Measurements from ENCODE around the gene COL24A1.

DNA sequence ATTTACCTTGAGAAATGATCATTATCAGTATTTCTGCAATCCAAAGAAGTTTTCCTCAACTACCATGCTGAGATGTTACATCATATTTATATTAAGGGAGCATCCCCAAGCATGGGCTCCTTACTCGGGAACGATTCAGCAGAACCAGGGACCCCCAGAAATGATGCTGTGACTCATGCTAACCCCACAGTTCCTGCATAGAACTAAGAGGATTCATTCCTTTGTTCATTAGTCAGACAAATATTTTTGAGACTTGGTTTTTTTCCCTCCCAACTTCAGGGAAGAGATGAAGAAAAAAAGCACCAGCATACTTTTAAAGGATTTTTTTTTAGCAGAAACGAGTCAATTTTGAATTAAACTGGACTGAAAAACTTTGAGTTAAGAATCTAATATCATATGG, 49.2 kb upstream of the COL24A1 start:
- TF ChIP-seq POLR2A (IDR thresholded peaks at IDR 0.05; ENCODE audit: low read depth), result no peak
- TF ChIP-seq, protein P1, sequence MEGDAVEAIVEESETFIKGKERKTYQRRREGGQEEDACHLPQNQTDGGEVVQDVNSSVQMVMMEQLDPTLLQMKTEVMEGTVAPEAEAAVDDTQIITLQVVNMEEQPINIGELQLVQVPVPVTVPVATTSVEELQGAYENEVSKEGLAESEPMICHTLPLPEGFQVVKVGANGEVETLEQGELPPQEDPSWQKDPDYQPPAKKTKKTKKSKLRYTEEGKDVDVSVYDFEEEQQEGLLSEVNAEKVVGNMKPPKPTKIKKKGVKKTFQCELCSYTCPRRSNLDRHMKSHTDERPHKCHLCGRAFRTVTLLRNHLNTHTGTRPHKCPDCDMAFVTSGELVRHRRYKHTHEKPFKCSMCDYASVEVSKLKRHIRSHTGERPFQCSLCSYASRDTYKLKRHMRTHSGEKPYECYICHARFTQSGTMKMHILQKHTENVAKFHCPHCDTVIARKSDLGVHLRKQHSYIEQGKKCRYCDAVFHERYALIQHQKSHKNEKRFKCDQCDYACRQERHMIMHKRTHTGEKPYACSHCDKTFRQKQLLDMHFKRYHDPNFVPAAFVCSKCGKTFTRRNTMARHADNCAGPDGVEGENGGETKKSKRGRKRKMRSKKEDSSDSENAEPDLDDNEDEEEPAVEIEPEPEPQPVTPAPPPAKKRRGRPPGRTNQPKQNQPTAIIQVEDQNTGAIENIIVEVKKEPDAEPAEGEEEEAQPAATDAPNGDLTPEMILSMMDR (IDR thresholded peaks at IDR 0.05), result no peak
